Astrocyte (in vitro differentiated cells and primary cell): ENCODE results near the gene ANKRD12.

Source experiments
- EZH2 ChIP-seq: IDR thresholded peaks from 2 replicates; pipeline ENCODE4 v1.6.1; 2012; ENCODE audit warnings: mild to moderate bottlenecking, low read length, inconsistent platforms; ENCODE audit not compliant: insufficient read depth
- TF ChIP-seq, protein P1 (sequence below): IDR thresholded peaks from 2 replicates; pipeline ENCODE4 v1.5.1; 2011; ENCODE audit warnings: low read depth, mild to moderate bottlenecking, inconsistent platforms, low read length, moderate library complexity; ENCODE audit not compliant: insufficient read depth

DNA sequence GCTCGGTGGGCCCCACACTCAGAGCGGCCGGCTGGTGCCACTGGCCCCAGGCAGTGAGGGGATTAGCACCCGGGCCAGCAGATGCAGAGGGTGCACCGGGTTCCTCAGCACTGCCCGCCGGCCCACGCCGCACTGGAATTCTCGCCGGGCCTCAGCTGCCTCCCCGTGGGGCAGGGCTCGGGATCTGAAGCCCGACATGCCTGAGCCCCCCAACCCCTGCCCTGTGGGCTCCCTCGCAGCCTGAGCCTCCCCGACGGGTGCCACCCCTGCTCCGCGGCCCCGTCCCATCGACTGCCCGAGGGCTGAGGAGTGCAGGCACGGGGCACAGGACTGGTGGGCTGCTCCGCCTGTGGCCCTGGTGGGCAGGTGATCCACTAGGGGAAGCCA is 160.4 kb downstream of the ANKRD12 start:
- TF ChIP-seq, protein P1, sequence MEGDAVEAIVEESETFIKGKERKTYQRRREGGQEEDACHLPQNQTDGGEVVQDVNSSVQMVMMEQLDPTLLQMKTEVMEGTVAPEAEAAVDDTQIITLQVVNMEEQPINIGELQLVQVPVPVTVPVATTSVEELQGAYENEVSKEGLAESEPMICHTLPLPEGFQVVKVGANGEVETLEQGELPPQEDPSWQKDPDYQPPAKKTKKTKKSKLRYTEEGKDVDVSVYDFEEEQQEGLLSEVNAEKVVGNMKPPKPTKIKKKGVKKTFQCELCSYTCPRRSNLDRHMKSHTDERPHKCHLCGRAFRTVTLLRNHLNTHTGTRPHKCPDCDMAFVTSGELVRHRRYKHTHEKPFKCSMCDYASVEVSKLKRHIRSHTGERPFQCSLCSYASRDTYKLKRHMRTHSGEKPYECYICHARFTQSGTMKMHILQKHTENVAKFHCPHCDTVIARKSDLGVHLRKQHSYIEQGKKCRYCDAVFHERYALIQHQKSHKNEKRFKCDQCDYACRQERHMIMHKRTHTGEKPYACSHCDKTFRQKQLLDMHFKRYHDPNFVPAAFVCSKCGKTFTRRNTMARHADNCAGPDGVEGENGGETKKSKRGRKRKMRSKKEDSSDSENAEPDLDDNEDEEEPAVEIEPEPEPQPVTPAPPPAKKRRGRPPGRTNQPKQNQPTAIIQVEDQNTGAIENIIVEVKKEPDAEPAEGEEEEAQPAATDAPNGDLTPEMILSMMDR, result no peak
- TF ChIP-seq EZH2, result no peak
